GM18909 (cell line): ENCODE measurements around the gene SLC6A8.
"Not testable (repeated sequence)": the region's sequence is repeated elsewhere in the genome, so short reads cannot be mapped to it uniquely, and the experiment has no call there.

Experiments
- ATAC-seq: cut with Tn5 transposase; IDR thresholded peaks from one replicate; pipeline ENCODE4 v1.9.1; 2021; ENCODE audit warnings: mild to moderate bottlenecking; ENCODE audit not compliant: unreplicated experiment, poor library complexity

SLC6A8 gene

GRCh38 chrX:153704021-153704526 is 16.3 kb downstream of the SLC6A8 start:
- ATAC-seq, result no peak

GRCh38 chrX:153704631-153705402 is 17.1 kb downstream of the SLC6A8 start:
- ATAC-seq, result not testable (repeated sequence)

GRCh38 chrX:153705403-153706060 is 17.8 kb downstream of the SLC6A8 start:
- not testable (repeated sequence) for ATAC-seq

- ATAC-seq, result no peak
Observed at GRCh38 chrX:153706799-153707198, 19.1 kb downstream of the SLC6A8 start.

- no peak for ATAC-seq
Observed at GRCh38 chrX:153707406-153707805, 19.7 kb downstream of the SLC6A8 start.

- no peak for ATAC-seq
Observed at GRCh38 chrX:153708415-153708814, 20.7 kb downstream of the SLC6A8 start.

- no peak for ATAC-seq
Observed at GRCh38 chrX:153709726-153710674, 22.3 kb downstream of the SLC6A8 start.

GRCh38 chrX:153714256-153714655 is 26.5 kb downstream of the SLC6A8 start:
- ATAC-seq, result no peak

- ATAC-seq, result no peak
Observed at GRCh38 chrX:153717445-153717844, 29.7 kb downstream of the SLC6A8 start.

GRCh38 chrX:153719238-153719637 is 31.5 kb downstream of the SLC6A8 start:
- no peak for ATAC-seq

- ATAC-seq, result no peak
Observed at GRCh38 chrX:153719701-153720100, 32.0 kb downstream of the SLC6A8 start.

GRCh38 chrX:153722704-153723350 is 35.1 kb downstream of the SLC6A8 start:
- no peak for ATAC-seq

GRCh38 chrX:153723351-153724251 is 35.9 kb downstream of the SLC6A8 start:
- peak; percentile 36 for ATAC-seq

GRCh38 chrX:153724252-153725038 is 36.7 kb downstream of the SLC6A8 start, which contains the start of the genes ABCD1 and BCAP31:
TSS of gene ABCD1 (plus strand) at chrX:153724856. CDS start at chrX:153725267, 411 bp downstream.
TSS of gene BCAP31 (minus strand) at chrX:153724387. CDS start at chrX:153723244, 1,143 bp downstream.
- peak; percentile 53 for ATAC-seq

GRCh38 chrX:153725039-153725831 is 37.5 kb downstream of the SLC6A8 start:
- peak; percentile 3 for ATAC-seq

- ATAC-seq, result no peak
Observed at GRCh38 chrX:153725832-153726285, 38.1 kb downstream of the SLC6A8 start.
